COLO668 (cell line): Measurements from ENCODE around the gene NUP88.
A peak's percentile ranks its signal among the peaks of the same experiment; 100 is the strongest.

Experiments
- DNase-seq: peaks from one replicate; lab custom pipeline; 2025; ENCODE audit not compliant: unreplicated experiment; lab: John Stamatoyannopoulos, UW

NUP88 gene

GRCh38 chr17:5419959-5420653 is 644 bp upstream of the NUP88 start, which contains the start of gene RPAIN:
TSS of gene RPAIN (plus strand) at chr17:5420182. CDS start at chr17:5420211, 29 bp downstream.
- DNase-seq = peak; percentile 81

GRCh38 chr17:5418858-5419355 is 555 bp downstream of the NUP88 start:
- DNase-seq = peak; percentile 34

GRCh38 chr17:5416901-5417300 is 2.6 kb downstream of the NUP88 start:
- peak; percentile 11 for DNase-seq

- no peak for DNase-seq
These were observed 5.8 kb downstream of the NUP88 start for GRCh38 chr17:5413682-5414081.

GRCh38 chr17:5410594-5411272 is 8.7 kb downstream of the NUP88 start:
- DNase-seq = no peak

- DNase-seq = no peak
These were observed 11.3 kb downstream of the NUP88 start for GRCh38 chr17:5408186-5408585.

GRCh38 chr17:5405400-5405799 is 14.1 kb downstream of the NUP88 start:
- DNase-seq = no peak

GRCh38 chr17:5399767-5400166 is 19.7 kb downstream of the NUP88 start:
- DNase-seq = no peak

GRCh38 chr17:5396612-5397011 is 22.9 kb downstream of the NUP88 start:
- DNase-seq = no peak

GRCh38 chr17:5391678-5392077 is 27.8 kb downstream of the NUP88 start:
- DNase-seq = no peak

GRCh38 chr17:5381542-5381941 is 37.9 kb downstream of the NUP88 start:
- DNase-seq = no peak

- no peak for DNase-seq
These were observed 38.8 kb downstream of the NUP88 start for GRCh38 chr17:5380491-5381135.

GRCh38 chr17:5379351-5380107 is 39.9 kb downstream of the NUP88 start:
- DNase-seq = no peak

- DNase-seq = no peak
These were observed 40.8 kb downstream of the NUP88 start for GRCh38 chr17:5378566-5379207.

GRCh38 chr17:5373112-5373511 is 46.4 kb downstream of the NUP88 start:
- no peak for DNase-seq

GRCh38 chr17:5370411-5370810 is 49.1 kb downstream of the NUP88 start:
- no peak for DNase-seq

GRCh38 chr17:5365831-5366230 is 53.6 kb downstream of the NUP88 start:
- DNase-seq = no peak

- no peak for DNase-seq
These were observed 54.8 kb downstream of the NUP88 start for GRCh38 chr17:5364696-5365095.

- DNase-seq = no peak
These were observed 55.3 kb downstream of the NUP88 start for GRCh38 chr17:5364156-5364555.

- DNase-seq = no peak
These were observed 57.2 kb downstream of the NUP88 start for GRCh38 chr17:5362162-5362811.
